Mucosa of descending colon (tissue), 3 donors: ENCODE measurements around the gene AACS. TPM values are rescaled to one million over a fixed set of nuclear protein-coding genes. Genes with fewer than 3 reads are reported as not detected.

Source experiments
- ATAC-seq: fragments of 200-7000 bp; cut with Tn5 transposase; one replicate; pipeline ENCODE4 v1.9.1; 2020; ENCODE audit warnings: mild to moderate bottlenecking, moderate library complexity
- DNase-seq, 3 donors: peaks; one replicate each; pipeline ENCODE4 v3.0.0-alpha.2; 2020
- H3K36me3 ChIP-seq: fragments of 200-600 bp; one replicate; pipeline ENCODE4 v1.8.0; 2021; ENCODE audit warnings: low read depth, mild to moderate bottlenecking
- H3K4me1 ChIP-seq: fragments of 200-600 bp; one replicate; pipeline ENCODE4 v1.8.0; 2021; ENCODE audit warnings: low read depth, mild to moderate bottlenecking
- H3K4me3 ChIP-seq: fragments of 200-600 bp; one replicate; pipeline ENCODE4 v1.8.0; 2021; ENCODE audit warnings: mild to moderate bottlenecking
- H3K9me3 ChIP-seq: fragments of 200-600 bp; one replicate; pipeline ENCODE4 v1.8.0; 2021; ENCODE audit warnings: mild to moderate bottlenecking
- CTCF ChIP-seq: fragments of 200-600 bp; IDR thresholded peaks from one replicate; pipeline ENCODE4 v1.8.0; 2022; ENCODE audit warnings: antibody characterized with exemption, mild to moderate bottlenecking
- intact Hi-C, 2 donors: fragments of 100-400 bp; cut with DNase I in 1 of 2; cut with micrococcal nuclease in 1 of 2; formaldehyde crosslinking; loops; one replicate each; pipeline versions ENCODE4 v1.11.0 to v1.11.1; 2022; cut with DNase I, micrococcal nuclease
- total RNA-seq, 3 donors: library from RNA; stranded (reverse); fragmentation: NEBNext Ultra II Directional in 2 of 3; extraction: Animal tissue kit (Norgen Biotek cat#: 25700) in 2 of 3; gene quantifications; one replicate each; pipeline versions ENCODE4 v1.2.1 to v1.2.4, GENCODE V29; 2021 to 2023
- donor health status: DM: no; HTN: no; CAD: no; lungs with moderate emphysema.
- donor health status: DM: no; HTN: no; CAD: no.
- donor health status: DM: no; HTN: yes; CAD: no.

AACS gene
- total RNA-seq, 3 donors from 2014 or later: 29.0 to 58.4 (median 39.0) TPM

DNA sequence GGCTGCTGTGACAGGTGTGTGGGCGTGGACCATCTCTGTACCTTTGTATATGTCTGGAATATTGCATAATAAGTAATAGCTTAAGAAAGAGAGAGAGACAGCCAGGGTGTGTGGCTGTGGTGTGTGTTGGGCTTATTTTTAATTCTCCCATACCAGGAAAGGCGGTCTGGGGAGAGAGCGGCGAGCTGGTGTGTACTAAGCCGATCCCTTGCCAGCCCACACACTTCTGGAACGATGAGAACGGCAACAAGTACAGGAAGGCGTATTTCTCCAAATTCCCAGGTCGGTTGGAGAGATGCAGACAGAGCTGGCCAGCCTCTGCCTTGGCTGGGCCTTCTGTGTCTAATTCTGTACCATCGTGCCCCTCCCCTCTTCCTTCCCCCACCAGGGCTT lies 63.9 kb downstream of the AACS start:
- H3K36me3 ChIP-seq: no peaks in the 10 kb centered on the region
- no peak for ATAC-seq

GRCh38 chr12:125129591-125130255 lies 64.5 kb downstream of the AACS start:
- DNase-seq (no peak), ATAC-seq (no peak)
- Histone ChIP-seq H3K9me3 (no peaks in the 10 kb centered on the region), H3K4me3 (no peak overlapping the region), H3K36me3 (no peaks in the 10 kb centered on the region), H3K4me1 (peaks cover 8% of the 10 kb centered on the region)
- intact Hi-C loops: no loop called here
- TF ChIP-seq CTCF: no peak

More for the DNA sequence above, 63.9 kb downstream of the AACS start:
- Histone ChIP-seq H3K4me3 (no peak overlapping the region), H3K9me3 (no peaks in the 10 kb centered on the region), H3K4me1 (peaks cover 14% of the 10 kb centered on the region)
- intact Hi-C loops: no loop called here
- TF ChIP-seq CTCF: no peak
- DNase-seq: no peak

GRCh38 chr12:125131958-125132357 lies 66.7 kb downstream of the AACS start:
- no peaks in the 10 kb centered on the region for H3K9me3 ChIP-seq
- H3K36me3 ChIP-seq: no peaks in the 10 kb centered on the region
- H3K4me1 ChIP-seq: no peaks in the 10 kb centered on the region
- no peak for TF ChIP-seq CTCF
- DNase-seq (no peak), ATAC-seq (no peak)
- no peak overlapping the region for H3K4me3 ChIP-seq
- intact Hi-C loops: no loop called here

- no peak for TF ChIP-seq CTCF
- H3K36me3 ChIP-seq: no peaks in the 10 kb centered on the region
- no peak for ATAC-seq
- no peaks in the 10 kb centered on the region for H3K4me1 ChIP-seq
- DNase-seq: no peak
- no peaks in the 10 kb centered on the region for H3K9me3 ChIP-seq
- no peak overlapping the region for H3K4me3 ChIP-seq
- intact Hi-C loops: no loop called here
Measured at GRCh38 chr12:125132698-125133400, 67.6 kb downstream of the AACS start.

DNA sequence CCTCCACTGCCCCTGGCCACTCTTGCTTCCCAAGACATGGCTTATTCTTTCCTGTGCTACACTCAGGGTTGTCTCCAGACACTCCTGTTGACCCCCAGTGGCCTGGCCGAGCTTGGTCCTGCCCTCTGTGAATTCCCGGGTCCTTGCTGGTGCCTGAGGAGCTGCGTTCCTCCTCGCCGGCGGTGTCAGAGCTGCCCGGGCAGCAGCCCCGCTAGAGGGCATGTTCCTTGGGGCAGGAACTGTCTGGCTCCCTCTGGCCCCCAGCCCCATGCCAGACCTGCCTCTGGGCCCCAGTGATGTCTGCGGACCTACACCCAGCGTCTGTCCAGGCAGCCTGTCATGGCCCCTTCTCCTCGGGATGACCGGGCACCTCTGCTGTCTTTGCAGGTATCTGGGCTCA lies 68.4 kb downstream of the AACS start:
- TF ChIP-seq CTCF: no peak
- Histone ChIP-seq H3K9me3 (no peaks in the 10 kb centered on the region), H3K4me3 (no peak overlapping the region), H3K36me3 (no peaks in the 10 kb centered on the region), H3K4me1 (no peaks in the 10 kb centered on the region)
- no peak for ATAC-seq
- DNase-seq: no peak
- intact Hi-C loops: no loop called here
